ENCODE results near the gene CCDC33. TPM values are rescaled to one million over a fixed set of nuclear protein-coding genes. Genes with fewer than 3 reads are reported as not detected.

The CCDC33 gene
- total RNA-seq, 1 experiment from 2014 or later, result not detected

DNA sequence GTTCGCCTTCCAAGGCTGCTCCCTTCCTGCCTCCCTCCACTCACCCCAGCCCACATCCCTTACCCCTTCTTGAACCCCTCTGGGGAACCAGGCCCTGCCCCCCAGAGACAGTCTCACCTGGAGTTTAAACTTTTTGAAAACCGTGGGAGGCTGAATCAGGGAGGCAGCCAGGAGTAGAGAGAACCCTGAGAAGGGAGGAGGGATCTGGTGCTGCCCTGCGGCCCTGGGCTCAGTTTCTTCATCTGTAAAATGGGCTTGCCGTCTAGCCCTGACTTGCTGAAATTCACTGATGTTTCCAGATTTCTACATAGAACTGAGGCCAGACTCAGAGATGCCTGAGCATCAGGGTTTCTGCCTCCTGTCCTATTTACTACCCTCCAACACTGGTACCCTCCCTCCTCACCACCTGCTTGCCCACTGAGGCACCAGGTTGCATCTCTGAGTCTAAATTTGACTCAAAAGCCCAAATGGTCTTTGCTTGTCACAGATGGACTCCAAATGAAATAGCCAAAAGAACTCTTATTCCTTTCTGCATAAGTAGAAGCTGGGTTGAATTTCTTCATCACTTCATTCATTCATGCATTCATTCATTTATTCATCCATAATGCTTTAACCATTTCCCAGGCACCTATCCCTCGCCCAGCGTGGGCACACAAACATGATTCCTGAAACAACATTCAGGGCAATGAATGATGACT lies 21.7 kb upstream of the CCDC33 start:
- Histone ChIP-seq H3K4me1 (ENCODE audit: control insufficient read depth, insufficient read depth, low read length) (no peaks in the 10 kb centered on the region), H3K9me3 (ENCODE audit: control insufficient read depth, insufficient read depth, low read depth, low read length) (no peaks in the 10 kb centered on the region), H3K36me3 (ENCODE audit: control insufficient read depth, insufficient read depth, low read length) (no peaks in the 10 kb centered on the region), H3K4me3 (ENCODE audit: low read depth in 2 of 2, low read length in 2 of 2) (no peak overlapping the region), H3K27ac (ENCODE audit: low read length) (no peak overlapping the region), H3K27me3 (ENCODE audit: control insufficient read depth, insufficient read depth, low read length) (no peaks in the 10 kb centered on the region)
- no TSS peak for BruUV-seq (replicated peaks)
- no peak for DNase-seq (ENCODE audit: low read depth, low spot score)
- ChIA-PET CTCF (no interaction called here), POLR2A (interaction anchor here (0.7 kb wide), 1 partner anchor 12 kb away, joined by 7 read pairs; no protein-coding TSS in a partner anchor)
- no peak for ATAC-seq
- TF ChIP-seq, protein P1, sequence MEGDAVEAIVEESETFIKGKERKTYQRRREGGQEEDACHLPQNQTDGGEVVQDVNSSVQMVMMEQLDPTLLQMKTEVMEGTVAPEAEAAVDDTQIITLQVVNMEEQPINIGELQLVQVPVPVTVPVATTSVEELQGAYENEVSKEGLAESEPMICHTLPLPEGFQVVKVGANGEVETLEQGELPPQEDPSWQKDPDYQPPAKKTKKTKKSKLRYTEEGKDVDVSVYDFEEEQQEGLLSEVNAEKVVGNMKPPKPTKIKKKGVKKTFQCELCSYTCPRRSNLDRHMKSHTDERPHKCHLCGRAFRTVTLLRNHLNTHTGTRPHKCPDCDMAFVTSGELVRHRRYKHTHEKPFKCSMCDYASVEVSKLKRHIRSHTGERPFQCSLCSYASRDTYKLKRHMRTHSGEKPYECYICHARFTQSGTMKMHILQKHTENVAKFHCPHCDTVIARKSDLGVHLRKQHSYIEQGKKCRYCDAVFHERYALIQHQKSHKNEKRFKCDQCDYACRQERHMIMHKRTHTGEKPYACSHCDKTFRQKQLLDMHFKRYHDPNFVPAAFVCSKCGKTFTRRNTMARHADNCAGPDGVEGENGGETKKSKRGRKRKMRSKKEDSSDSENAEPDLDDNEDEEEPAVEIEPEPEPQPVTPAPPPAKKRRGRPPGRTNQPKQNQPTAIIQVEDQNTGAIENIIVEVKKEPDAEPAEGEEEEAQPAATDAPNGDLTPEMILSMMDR (IDR thresholded peaks at IDR 0.05), result no peak
- no peak for TF ChIP-seq SIN3A (IDR thresholded peaks at IDR 0.05; ENCODE audit: borderline replicate concordance, insufficient read depth, low read depth, low read length)
- no peak for TF ChIP-seq TCF7L2 (IDR thresholded peaks at IDR 0.05; ENCODE audit: low read depth, low read length)
- TF ChIP-seq POLR2AphosphoS5 (IDR thresholded peaks at IDR 0.05; ENCODE audit: low read depth, low read length), result no peak
- TF ChIP-seq REST (IDR thresholded peaks at IDR 0.05; ENCODE audit: insufficient read depth in 1 of 2, low read depth in 2 of 2, low read length in 1 of 2), result no peak
- in situ Hi-C loops (cut with HindIII; ENCODE audit: low pct_unique_long_range_greater_than_20kb, low sequenced_read_pairs) (no loop called here), intact Hi-C loops (cut with micrococcal nuclease; ENCODE audit: unreplicated experiment) (no loop called here)

- intact Hi-C loops (cut with micrococcal nuclease; ENCODE audit: unreplicated experiment) (no loop called here), in situ Hi-C loops (cut with HindIII; ENCODE audit: low pct_unique_long_range_greater_than_20kb, low sequenced_read_pairs) (no loop called here)
- no peaks in the 10 kb centered on the region for H3K9me3 ChIP-seq (ENCODE audit: control insufficient read depth, insufficient read depth, low read depth, low read length)
- ATAC-seq (no peak), DNase-seq (ENCODE audit: low read depth, low spot score) (no peak)
- H3K4me3 ChIP-seq (ENCODE audit: low read depth in 2 of 2, low read length in 2 of 2), result no peak overlapping the region
- H3K27ac ChIP-seq (ENCODE audit: low read length), result no peak overlapping the region
- H3K36me3 ChIP-seq (ENCODE audit: control insufficient read depth, insufficient read depth, low read length), result no peaks in the 10 kb centered on the region
- ChIA-PET POLR2A (no interaction called here), CTCF (no interaction called here)
- no peaks in the 10 kb centered on the region for H3K27me3 ChIP-seq (ENCODE audit: control insufficient read depth, insufficient read depth, low read length)
- no peaks in the 10 kb centered on the region for H3K4me1 ChIP-seq (ENCODE audit: control insufficient read depth, insufficient read depth, low read length)
- TF ChIP-seq SIN3A (IDR thresholded peaks at IDR 0.05; ENCODE audit: borderline replicate concordance, insufficient read depth, low read depth, low read length) (no peak), POLR2AphosphoS5 (IDR thresholded peaks at IDR 0.05; ENCODE audit: low read depth, low read length) (no peak), REST (IDR thresholded peaks at IDR 0.05; ENCODE audit: insufficient read depth in 1 of 2, low read depth in 2 of 2, low read length in 1 of 2) (no peak), TCF7L2 (IDR thresholded peaks at IDR 0.05; ENCODE audit: low read depth, low read length) (no peak)
- TF ChIP-seq, protein P1 (IDR thresholded peaks at IDR 0.05), result no peak
- BruUV-seq (replicated peaks), result no TSS peak
Measured at GRCh38 chr15:74215958-74216357, 20.2 kb upstream of the CCDC33 start.

All from Panc1 (cell line).